HEK293 (cell line): Measurements from ENCODE around the gene ATP10D.

ENCODE experiments used
- CTCF ChIA-PET: fragments of 350-600 bp; formaldehyde crosslinking; extraction: SDS; loops from one replicate; lab custom pipeline; 2021; ENCODE audit warnings: antibody characterized with exemption; lab: Yijun Ruan, JAX
- POLR2A ChIA-PET: fragments of 300-600 bp; formaldehyde crosslinking; extraction: SDS; loops from one replicate; lab custom pipeline; 2020; ENCODE audit warnings: antibody characterized with exemption, inconsistent platforms; lab: Yijun Ruan, JAX
- H3K27ac ChIP-seq: fragments of 200-500 bp; sonication (Bioruptor generic); 2 replicates; pipeline ENCODE4 v1.5.1; 2014; ENCODE audit warnings: low read depth, low read length, control low read depth, inconsistent platforms; ENCODE audit errors: extremely low read depth
- H3K36me3 ChIP-seq, 2 experiments: fragments of 200-500 bp in 1 of 2; sonication (Bioruptor generic) in 1 of 2; 1 replicate in 1 of 2; 2 replicates in 1 of 2; pipeline ENCODE4 v1.5.1; 2014 to 2017; ENCODE audit warnings: inconsistent platforms in 2 of 2, low read length in 2 of 2; ENCODE audit not compliant: control insufficient read depth in 2 of 2, insufficient read depth in 1 of 2
- H3K4me1 ChIP-seq: fragments of 200-500 bp; sonication (Bioruptor generic); 2 replicates; pipeline ENCODE4 v1.5.1; 2014; ENCODE audit warnings: mild to moderate bottlenecking, low read length, inconsistent platforms; ENCODE audit not compliant: control insufficient read depth, insufficient read depth
- H3K4me3 ChIP-seq: 2 replicates; pipeline ENCODE4 v1.5.1; 2011; ENCODE audit warnings: low read depth, mild to moderate bottlenecking, control low read depth, low read length, moderate library complexity
- H3K9me3 ChIP-seq: fragments of 200-500 bp; sonication (Bioruptor generic); 2 replicates; pipeline ENCODE4 v1.5.1; 2014; ENCODE audit warnings: low read depth, low read length, inconsistent platforms; ENCODE audit not compliant: control insufficient read depth, insufficient read depth
- ATF2 ChIP-seq: fragments of 450-650 bp; formaldehyde crosslinking; IDR thresholded peaks from 2 replicates; pipeline ENCODE4 v1.5.1; 2016; ENCODE audit warnings: missing biosample characterization, missing genetic modification characterization, low read depth
- CTCF ChIP-seq: fragments of 450-650 bp; formaldehyde crosslinking; IDR thresholded peaks from 2 replicates; pipeline ENCODE4 v1.5.1; 2016; ENCODE audit warnings: missing biosample characterization, missing genetic modification characterization
- EGR2 ChIP-seq: fragments of 450-650 bp; formaldehyde crosslinking; IDR thresholded peaks from 2 replicates; pipeline ENCODE4 v1.5.1; 2016; ENCODE audit warnings: low read depth, missing biosample characterization, missing genetic modification characterization
- HIC1 ChIP-seq: fragments of 450-650 bp; formaldehyde crosslinking; IDR thresholded peaks from 2 replicates; pipeline ENCODE4 v1.5.1; 2016; ENCODE audit warnings: missing biosample characterization, missing genetic modification characterization
- WT1 ChIP-seq: fragments of 450-650 bp; formaldehyde crosslinking; IDR thresholded peaks from 2 replicates; pipeline ENCODE4 v1.5.1; 2016; ENCODE audit warnings: missing biosample characterization, missing genetic modification characterization
- ZBTB11 ChIP-seq: fragments of 450-650 bp; formaldehyde crosslinking; conservative IDR thresholded peaks from 2 replicates; pipeline ENCODE4 v1.5.1; 2016; ENCODE audit warnings: low read depth, missing biosample characterization, missing genetic modification characterization
- ZNF138 ChIP-seq: fragments of 450-650 bp; formaldehyde crosslinking; IDR thresholded peaks from 2 replicates; pipeline ENCODE4 v1.5.1; 2016; ENCODE audit warnings: missing biosample characterization, missing genetic modification characterization, borderline replicate concordance
- ZNF146 ChIP-seq: fragments of 450-650 bp; formaldehyde crosslinking; IDR thresholded peaks from 2 replicates; pipeline ENCODE4 v1.5.1; 2016; ENCODE audit warnings: missing biosample characterization, missing genetic modification characterization
- ZNF157 ChIP-seq: fragments of 450-650 bp; formaldehyde crosslinking; IDR thresholded peaks from 2 replicates; pipeline ENCODE4 v1.5.1; 2016; ENCODE audit warnings: missing biosample characterization, missing genetic modification characterization
- ZNF175 ChIP-seq: fragments of 450-650 bp; formaldehyde crosslinking; IDR thresholded peaks from 2 replicates; pipeline ENCODE4 v1.5.1; 2016; ENCODE audit warnings: missing biosample characterization, missing genetic modification characterization
- ZNF391 ChIP-seq: fragments of 450-650 bp; formaldehyde crosslinking; IDR thresholded peaks from 2 replicates; pipeline ENCODE4 v1.5.1; 2016; ENCODE audit warnings: low read depth, missing biosample characterization, missing genetic modification characterization, borderline replicate concordance
- ZNF398 ChIP-seq: fragments of 450-650 bp; formaldehyde crosslinking; IDR thresholded peaks from 2 replicates; pipeline ENCODE4 v1.5.1; 2017; ENCODE audit warnings: missing biosample characterization, missing genetic modification characterization
- ZNF426 ChIP-seq: fragments of 450-650 bp; formaldehyde crosslinking; IDR thresholded peaks from 2 replicates; pipeline ENCODE4 v1.5.1; 2017; ENCODE audit warnings: missing biosample characterization, missing genetic modification characterization, mild to moderate bottlenecking, inconsistent platforms, moderate library complexity
- ZNF449 ChIP-seq: fragments of 450-650 bp; formaldehyde crosslinking; IDR thresholded peaks from 2 replicates; pipeline ENCODE4 v1.5.1; 2017; ENCODE audit warnings: missing biosample characterization, mild to moderate bottlenecking, missing genetic modification characterization, moderate library complexity
- ZNF580 ChIP-seq: fragments of 450-650 bp; formaldehyde crosslinking; IDR thresholded peaks from 2 replicates; pipeline ENCODE4 v1.5.1; 2016; ENCODE audit warnings: missing biosample characterization, missing genetic modification characterization
- ZNF585B ChIP-seq: fragments of 450-650 bp; formaldehyde crosslinking; IDR thresholded peaks from 2 replicates; pipeline ENCODE4 v1.5.1; 2016; ENCODE audit warnings: missing biosample characterization, missing genetic modification characterization
- ZNF596 ChIP-seq: fragments of 450-650 bp; IDR thresholded peaks from 2 replicates; pipeline ENCODE4 v1.5.0; 2018; ENCODE audit warnings: missing biosample characterization, mild to moderate bottlenecking, missing genetic modification characterization, moderate library complexity
- ZNF76 ChIP-seq: fragments of 450-650 bp; formaldehyde crosslinking; IDR thresholded peaks from 2 replicates; pipeline ENCODE4; 2016; ENCODE audit warnings: low read depth, missing biosample characterization, missing genetic modification characterization, borderline replicate concordance
- ZNF837 ChIP-seq: fragments of 450-650 bp; formaldehyde crosslinking; IDR thresholded peaks from 2 replicates; pipeline ENCODE4 v1.5.1; 2016; ENCODE audit warnings: missing biosample characterization, missing genetic modification characterization
- ZSCAN16 ChIP-seq: fragments of 450-650 bp; formaldehyde crosslinking; IDR thresholded peaks from 2 replicates; pipeline ENCODE4 v1.5.1; 2016; ENCODE audit warnings: missing biosample characterization, missing genetic modification characterization

Gene ATP10D

GRCh38 chr4:47562297-47562696 lies 77.2 kb downstream of the ATP10D start (continued):
- no peak for TF ChIP-seq ZNF138 (tag by site-specific recombination)
- TF ChIP-seq CTCF (tag by site-specific recombination): no peak
- no peak for TF ChIP-seq ZNF449 (tag by site-specific recombination)
- TF ChIP-seq, all 188 proteins: peak for 0

GRCh38 chr4:47566566-47566965 lies 81.5 kb downstream of the ATP10D start:
- Histone ChIP-seq H3K9me3 (no peaks in the 10 kb centered on the region), H3K27ac (no peak overlapping the region), H3K4me3 (no peak overlapping the region), H3K4me1 (no peaks in the 10 kb centered on the region), H3K36me3 (peaks cover 0 to 6% of the 10 kb centered on the region in 2 experiments; a peak in 1 of 3 replicates)
- ChIA-PET CTCF (interaction anchor here (0.7 to 0.8 kb wide), 3 partner anchors 15 to 103 kb away, joined by 3 read pairs; partner anchors contain the start of gene COMMD8), POLR2A (no interaction called here)
- no peak for TF ChIP-seq ZNF146 (tag by site-specific recombination)
- TF ChIP-seq WT1 (tag by site-specific recombination): no peak
- TF ChIP-seq ZNF157 (tag by site-specific recombination): no peak
- TF ChIP-seq HIC1 (tag by site-specific recombination): no peak
- TF ChIP-seq ZSCAN16 (tag by site-specific recombination): no peak
- no peak for TF ChIP-seq ZNF837 (tag by site-specific recombination)
- TF ChIP-seq ZNF175: no peak
- no peak for TF ChIP-seq ATF2 (tag by site-specific recombination)
- no peak for TF ChIP-seq ZNF391 (tag by site-specific recombination)
- no peak for TF ChIP-seq ZNF585B (tag by site-specific recombination)
- TF ChIP-seq ZNF596 (tag by site-specific recombination): no peak
- TF ChIP-seq ZNF580: no peak

GRCh38 chr4:47566969-47567368 lies 81.9 kb downstream of the ATP10D start:
- Histone ChIP-seq H3K27ac (no peak overlapping the region), H3K4me1 (no peaks in the 10 kb centered on the region), H3K4me3 (no peak overlapping the region), H3K36me3 (peaks cover 0 to 6% of the 10 kb centered on the region in 2 experiments; a peak in 1 of 3 replicates), H3K9me3 (no peaks in the 10 kb centered on the region)
- CTCF ChIA-PET: interaction anchor here (0.7 to 0.8 kb wide), 3 partner anchors 15 to 104 kb away, joined by 3 read pairs; partner anchors contain the start of gene COMMD8
- POLR2A ChIA-PET: interaction anchor here (0.9 kb wide), 1 partner anchor 82 kb away, joined by 3 read pairs; the partner anchor contains the start of gene ATP10D
- TF ChIP-seq ZNF398 (tag by site-specific recombination): no peak
- TF ChIP-seq ZNF76 (tag by site-specific recombination): no peak
- TF ChIP-seq ZNF426 (tag by site-specific recombination): no peak
- no peak for TF ChIP-seq EGR2 (tag by site-specific recombination)
- no peak for TF ChIP-seq ZBTB11 (tag by site-specific recombination)
- no peak for TF ChIP-seq ZNF596 (tag by site-specific recombination)
